ENCODE data around the gene MGAT5.
A peak's percentile ranks its signal among the peaks of the same experiment; 100 is the strongest.

The MGAT5 gene

DNA sequence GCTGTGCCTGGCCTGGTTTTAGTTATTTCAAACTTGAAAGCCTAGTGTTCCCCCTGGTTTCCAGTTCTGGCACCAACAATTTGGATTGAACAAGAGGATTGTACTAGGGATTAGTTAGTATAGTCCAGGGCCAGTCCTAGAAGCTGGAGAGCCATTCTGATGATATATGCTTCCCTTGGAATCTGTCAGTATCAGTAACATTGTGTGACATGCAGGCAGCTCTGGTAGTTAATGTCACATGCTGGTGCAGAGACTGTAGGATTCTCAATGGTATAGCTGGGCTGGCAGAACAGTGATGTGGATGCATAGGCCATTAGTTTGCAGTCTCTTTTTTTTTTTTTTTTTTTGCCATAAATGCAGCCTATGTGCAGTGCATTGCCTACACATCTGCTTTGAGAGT lies 3.6 kb downstream of the MGAT5 start:
- Histone ChIP-seq H2BK120ac (ENCODE audit: low read depth, low read length) (no peak overlapping the region), H2AK5ac (ENCODE audit: low read length, severe bottlenecking) (no peak overlapping the region), H3K27ac (ENCODE audit: low read length, poor library complexity, severe bottlenecking) (no peak overlapping the region), H3K23ac (ENCODE audit: low read length in 2 of 2) (no peak overlapping the region), H2BK12ac (ENCODE audit: low read length in 2 of 2) (no peak overlapping the region), H3K27me3 (ENCODE audit: control insufficient read depth in 1 of 2, insufficient read depth in 1 of 2, low read length in 2 of 2) (no peaks in the 10 kb centered on the region), H3K4ac (ENCODE audit: low read depth in 1 of 2, low read length in 2 of 2) (no peak overlapping the region), H2BK15ac (ENCODE audit: low read depth, poor library complexity, severe bottlenecking) (no peak overlapping the region), H2BK5ac (ENCODE audit: low read depth, low read length, poor library complexity, severe bottlenecking) (no peak overlapping the region), H2AFZ (ENCODE audit: low read depth, low read length) (no peak overlapping the region), H3K4me3 (ENCODE audit: insufficient read depth in 1 of 2, low read depth in 1 of 2, low read length in 2 of 2) (no peak overlapping the region), H3K9me3 (ENCODE audit: control insufficient read depth, low read length) (no peaks in the 10 kb centered on the region), H3K14ac (ENCODE audit: low read length in 2 of 2) (no peak overlapping the region), H4K91ac (ENCODE audit: low read length) (no peak overlapping the region), H3K79me1 (replicated peaks; ENCODE audit: low read length, poor library complexity, severe bottlenecking) (peaks cover 34% of the 10 kb centered on the region), H3K4me1 (ENCODE audit: control insufficient read depth, insufficient read depth, low read depth, low read length) (no peaks in the 10 kb centered on the region), H3K4me2 (ENCODE audit: low read length, poor library complexity, severe bottlenecking) (no peak overlapping the region), H3K9ac (ENCODE audit: low read length) (no peak overlapping the region), H4K8ac (ENCODE audit: low read length) (no peak overlapping the region), H3K36me3 (ENCODE audit: control insufficient read depth in 1 of 2, insufficient read depth in 2 of 2, low read depth in 1 of 2, low read length in 2 of 2) (peaks cover 5 to 8% of the 10 kb centered on the region in 2 experiments), H3K18ac (ENCODE audit: low read depth in 1 of 2, low read length in 2 of 2) (no peak overlapping the region)
- DNase-seq = no peak

DNA sequence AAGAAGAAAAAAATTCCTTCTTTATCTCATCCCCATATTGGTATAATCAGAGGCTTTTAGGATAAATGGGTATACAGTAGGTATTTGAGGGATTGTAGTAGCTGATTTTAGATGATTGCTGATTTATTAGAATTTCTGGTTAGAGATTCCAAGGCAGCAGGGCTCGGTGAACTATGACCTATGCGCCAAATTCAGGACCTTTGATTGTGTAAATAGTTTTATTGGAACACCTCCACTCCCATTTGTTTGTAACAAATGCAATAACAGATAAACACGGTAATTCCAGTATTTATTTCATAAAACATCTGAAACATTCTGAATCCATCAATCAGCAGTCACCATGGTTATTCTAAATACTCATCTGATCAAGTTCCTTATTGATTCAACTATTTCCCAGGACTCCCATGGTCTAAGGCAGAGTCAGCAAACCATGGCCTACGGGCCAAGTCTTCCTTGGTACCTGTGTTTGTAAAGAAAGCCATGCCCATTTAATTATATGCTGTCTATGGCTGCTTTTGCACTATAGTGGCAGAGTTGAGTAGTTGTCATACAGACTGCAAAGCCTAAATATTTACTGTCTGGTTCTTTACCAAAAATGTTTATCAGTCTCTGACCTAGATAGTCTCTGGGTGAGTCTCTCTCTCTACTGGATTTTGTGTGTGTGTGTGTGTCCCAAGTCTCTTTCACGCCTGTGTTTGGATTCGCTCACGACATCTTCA lies 4.3 kb downstream of the MGAT5 start:
- no peak overlapping the region for H2BK15ac ChIP-seq (ENCODE audit: low read depth, poor library complexity, severe bottlenecking)
- H3K4me2 ChIP-seq (ENCODE audit: low read length, poor library complexity, severe bottlenecking) = no peak overlapping the region
- H3K23ac ChIP-seq (ENCODE audit: low read length in 2 of 2) = no peak overlapping the region
- H2AK5ac ChIP-seq (ENCODE audit: low read length, severe bottlenecking) = no peak overlapping the region
- H4K8ac ChIP-seq (ENCODE audit: low read length) = no peak overlapping the region
- DNase-seq = no peak
- no peaks in the 10 kb centered on the region for H3K4me1 ChIP-seq (ENCODE audit: control insufficient read depth, insufficient read depth, low read depth, low read length)
- H3K14ac ChIP-seq (ENCODE audit: low read length in 2 of 2) = peak overlapping the region in 1 of 2 experiments; percentile 77
- H3K4me3 ChIP-seq (ENCODE audit: insufficient read depth in 1 of 2, low read depth in 1 of 2, low read length in 2 of 2) = no peak overlapping the region
- H3K9me3 ChIP-seq (ENCODE audit: control insufficient read depth, low read length) = no peaks in the 10 kb centered on the region
- no peak overlapping the region for H3K9ac ChIP-seq (ENCODE audit: low read length)
- H2AFZ ChIP-seq (ENCODE audit: low read depth, low read length) = no peak overlapping the region
- whole genome bisulfite sequencing = 98% methylated on average over 4 of the region's 7 CpGs
- H4K91ac ChIP-seq (ENCODE audit: low read length) = no peak overlapping the region
- H3K4ac ChIP-seq (ENCODE audit: low read depth in 1 of 2, low read length in 2 of 2) = peak overlapping the region in 1 of 2 experiments; percentile 72
- H2BK12ac ChIP-seq (ENCODE audit: low read length in 2 of 2) = peak overlapping the region; percentile 1 to 87
- H2BK5ac ChIP-seq (ENCODE audit: low read depth, low read length, poor library complexity, severe bottlenecking) = no peak overlapping the region
- peaks cover 31% of the 10 kb centered on the region for H3K79me1 ChIP-seq (replicated peaks; ENCODE audit: low read length, poor library complexity, severe bottlenecking)
- H2BK120ac ChIP-seq (ENCODE audit: low read depth, low read length) = no peak overlapping the region
- no peaks in the 10 kb centered on the region for H3K27me3 ChIP-seq (ENCODE audit: control insufficient read depth in 1 of 2, insufficient read depth in 1 of 2, low read length in 2 of 2)
- H3K18ac ChIP-seq (ENCODE audit: low read depth in 1 of 2, low read length in 2 of 2) = peak overlapping the region in 1 of 2 experiments; percentile 85
- H3K27ac ChIP-seq (ENCODE audit: low read length, poor library complexity, severe bottlenecking) = no peak overlapping the region
- peaks cover 5 to 8% of the 10 kb centered on the region in 2 experiments for H3K36me3 ChIP-seq (ENCODE audit: control insufficient read depth in 1 of 2, insufficient read depth in 2 of 2, low read depth in 1 of 2, low read length in 2 of 2)

DNA sequence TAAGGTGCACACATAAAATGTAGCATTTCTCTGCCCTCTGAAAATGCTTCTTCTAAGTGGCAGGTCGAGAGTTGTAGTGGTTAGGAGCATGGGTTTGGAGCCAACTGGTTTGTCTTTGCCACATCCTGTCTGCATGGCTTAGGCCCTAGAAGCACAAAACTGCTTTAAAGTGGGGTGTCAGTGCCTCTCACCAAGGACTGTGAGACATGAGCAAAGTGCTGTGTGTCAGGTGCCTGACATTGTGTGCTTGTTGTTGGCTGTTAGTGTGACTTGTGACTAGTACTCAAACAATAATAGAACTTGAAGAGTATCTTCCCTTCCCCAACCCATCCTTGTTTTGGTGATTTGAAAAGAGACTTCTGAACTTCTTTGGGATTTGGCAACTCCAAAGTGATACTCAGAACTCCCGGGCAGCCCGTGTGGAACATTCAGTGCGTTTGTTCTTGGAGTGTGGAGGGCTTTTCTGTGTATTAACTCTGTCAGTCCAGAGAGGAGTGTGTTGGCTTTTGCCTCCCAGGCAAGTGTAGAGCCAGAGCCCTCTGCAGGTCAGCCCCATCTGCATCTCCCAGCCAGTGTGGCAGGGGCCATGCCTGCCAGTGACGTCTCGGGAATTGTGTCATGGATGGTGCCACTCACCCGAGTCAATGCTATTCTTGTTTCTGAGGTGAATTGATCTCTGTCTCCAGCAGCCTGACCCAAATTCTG lies 5.0 kb downstream of the MGAT5 start:
- Histone ChIP-seq H4K91ac (ENCODE audit: low read length) (no peak overlapping the region), H3K27me3 (ENCODE audit: control insufficient read depth in 1 of 2, insufficient read depth in 1 of 2, low read length in 2 of 2) (no peaks in the 10 kb centered on the region), H3K27ac (ENCODE audit: low read length, poor library complexity, severe bottlenecking) (no peak overlapping the region), H3K14ac (ENCODE audit: low read length in 2 of 2) (peak overlapping the region in 1 of 2 experiments; percentile 77), H3K79me1 (replicated peaks; ENCODE audit: low read length, poor library complexity, severe bottlenecking) (peaks cover 27% of the 10 kb centered on the region), H3K18ac (ENCODE audit: low read depth in 1 of 2, low read length in 2 of 2) (peak overlapping the region in 1 of 2 experiments; percentile 85), H3K9ac (ENCODE audit: low read length) (no peak overlapping the region), H3K4me3 (ENCODE audit: insufficient read depth in 1 of 2, low read depth in 1 of 2, low read length in 2 of 2) (no peak overlapping the region), H2BK12ac (ENCODE audit: low read length in 2 of 2) (peak overlapping the region; percentile 1 to 96), H2BK5ac (ENCODE audit: low read depth, low read length, poor library complexity, severe bottlenecking) (no peak overlapping the region), H2AFZ (ENCODE audit: low read depth, low read length) (no peak overlapping the region), H3K4me1 (ENCODE audit: control insufficient read depth, insufficient read depth, low read depth, low read length) (no peaks in the 10 kb centered on the region), H3K9me3 (ENCODE audit: control insufficient read depth, low read length) (no peaks in the 10 kb centered on the region), H2AK5ac (ENCODE audit: low read length, severe bottlenecking) (no peak overlapping the region), H2BK120ac (ENCODE audit: low read depth, low read length) (peak overlapping the region; percentile 22), H3K4ac (ENCODE audit: low read depth in 1 of 2, low read length in 2 of 2) (peak overlapping the region; percentile 18 to 72), H2BK15ac (ENCODE audit: low read depth, poor library complexity, severe bottlenecking) (no peak overlapping the region), H3K4me2 (ENCODE audit: low read length, poor library complexity, severe bottlenecking) (no peak overlapping the region), H3K23ac (ENCODE audit: low read length in 2 of 2) (peak overlapping the region in 1 of 2 experiments; percentile 90), H3K36me3 (ENCODE audit: control insufficient read depth in 1 of 2, insufficient read depth in 2 of 2, low read depth in 1 of 2, low read length in 2 of 2) (peaks cover 5 to 8% of the 10 kb centered on the region in 2 experiments), H4K8ac (ENCODE audit: low read length) (peak overlapping the region; percentile 22)
- WGBS = 89% methylated on average over 7 of the region's 7 CpGs
- no peak for DNase-seq

DNA sequence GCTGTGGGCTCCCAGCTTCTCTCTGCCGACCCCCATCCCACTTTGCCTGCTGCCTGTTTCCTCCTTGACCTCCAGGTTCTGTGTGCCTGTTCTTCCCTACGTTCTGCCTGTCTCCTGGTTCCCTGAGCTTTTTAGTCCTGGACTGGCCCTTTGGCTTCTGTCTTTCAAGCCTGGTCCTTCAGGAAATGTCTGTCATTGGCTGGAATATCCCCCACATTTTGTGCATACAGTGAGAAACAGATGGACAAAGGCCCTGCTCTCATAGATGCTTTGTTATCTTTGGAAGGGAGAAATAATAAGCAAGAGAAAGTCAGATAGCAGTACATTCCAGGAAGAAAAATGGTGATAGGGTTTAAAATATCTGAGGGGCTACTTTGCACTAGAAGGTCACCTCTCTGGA lies 5.7 kb downstream of the MGAT5 start:
- Histone ChIP-seq H3K27ac (ENCODE audit: low read length, poor library complexity, severe bottlenecking) (no peak overlapping the region), H3K9ac (ENCODE audit: low read length) (no peak overlapping the region), H2BK15ac (ENCODE audit: low read depth, poor library complexity, severe bottlenecking) (no peak overlapping the region), H2BK120ac (ENCODE audit: low read depth, low read length) (no peak overlapping the region), H3K4me2 (ENCODE audit: low read length, poor library complexity, severe bottlenecking) (no peak overlapping the region), H3K79me1 (replicated peaks; ENCODE audit: low read length, poor library complexity, severe bottlenecking) (peaks cover 24% of the 10 kb centered on the region), H3K23ac (ENCODE audit: low read length in 2 of 2) (peak overlapping the region in 1 of 2 experiments; percentile 23), H3K14ac (ENCODE audit: low read length in 2 of 2) (peak overlapping the region in 1 of 2 experiments; percentile 82), H3K36me3 (ENCODE audit: control insufficient read depth in 1 of 2, insufficient read depth in 2 of 2, low read depth in 1 of 2, low read length in 2 of 2) (peaks cover 1 to 3% of the 10 kb centered on the region in 2 experiments), H3K4me1 (ENCODE audit: control insufficient read depth, insufficient read depth, low read depth, low read length) (no peaks in the 10 kb centered on the region), H2BK5ac (ENCODE audit: low read depth, low read length, poor library complexity, severe bottlenecking) (no peak overlapping the region), H4K91ac (ENCODE audit: low read length) (peak overlapping the region; percentile 97), H4K8ac (ENCODE audit: low read length) (peak overlapping the region; percentile 66), H2BK12ac (ENCODE audit: low read length in 2 of 2) (peak overlapping the region; percentile 65 to 80), H2AK5ac (ENCODE audit: low read length, severe bottlenecking) (no peak overlapping the region), H2AFZ (ENCODE audit: low read depth, low read length) (peak overlapping the region; percentile 18), H3K18ac (ENCODE audit: low read depth in 1 of 2, low read length in 2 of 2) (peak overlapping the region; percentile 56 to 80), H3K27me3 (ENCODE audit: control insufficient read depth in 1 of 2, insufficient read depth in 1 of 2, low read length in 2 of 2) (no peaks in the 10 kb centered on the region), H3K4me3 (ENCODE audit: insufficient read depth in 1 of 2, low read depth in 1 of 2, low read length in 2 of 2) (no peak overlapping the region), H3K9me3 (ENCODE audit: control insufficient read depth, low read length) (no peaks in the 10 kb centered on the region), H3K4ac (ENCODE audit: low read depth in 1 of 2, low read length in 2 of 2) (peak overlapping the region; percentile 81 to 88)
- 78% methylated on average over 2 of the region's 2 CpGs for WGBS
- DNase-seq = no peak

Measured in mesenchymal stem cell (in vitro differentiated cells and primary cell).